AG09319 (cell line): Measurements from ENCODE around the gene SPTBN4.
"Not testable (repeated sequence)": the region's sequence is repeated elsewhere in the genome, so short reads cannot be mapped to it uniquely, and the experiment has no call there.

Experiments used
- DNase-seq: peaks from one replicate; pipeline ENCODE4 v3.0.0-alpha.2; 2010; ENCODE audit warnings: low read depth; ENCODE audit errors: extremely low read depth
- CTCF ChIP-seq: IDR thresholded peaks from 2 replicates; pipeline ENCODE4 v1.5.1; 2011; ENCODE audit warnings: low read depth, mild to moderate bottlenecking, inconsistent platforms, low read length, moderate library complexity

SPTBN4 gene

DNA sequence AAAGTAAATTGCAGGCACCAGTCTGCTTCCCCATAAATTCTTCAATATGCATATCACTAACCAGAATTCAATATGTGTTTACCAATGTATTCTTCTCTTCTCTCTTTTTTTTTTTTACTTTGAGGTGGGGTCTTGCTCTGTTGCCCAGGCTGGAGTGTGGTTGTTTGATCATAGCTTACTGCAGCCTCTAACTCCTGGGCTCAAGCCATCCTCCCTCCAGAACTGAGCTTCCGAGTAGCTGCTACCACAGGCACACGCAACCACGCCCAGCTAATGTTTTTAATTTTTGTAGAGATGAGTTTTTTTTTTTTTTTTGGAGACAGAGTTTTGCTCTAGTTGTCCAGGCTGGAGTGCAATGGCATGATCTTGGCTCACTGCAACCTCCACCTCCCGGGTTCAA is 151.2 kb downstream of the SPTBN4 start:
- no peak for DNase-seq

GRCh38 chr19:40619333-40620160 is 152.7 kb downstream of the SPTBN4 start:
- no peak for TF ChIP-seq CTCF
- no peak for DNase-seq

More for the DNA sequence above, 151.2 kb downstream of the SPTBN4 start:
- TF ChIP-seq CTCF: no peak

GRCh38 chr19:40620161-40620485 is 153.3 kb downstream of the SPTBN4 start:
- DNase-seq: no peak
- TF ChIP-seq CTCF: no peak

DNA sequence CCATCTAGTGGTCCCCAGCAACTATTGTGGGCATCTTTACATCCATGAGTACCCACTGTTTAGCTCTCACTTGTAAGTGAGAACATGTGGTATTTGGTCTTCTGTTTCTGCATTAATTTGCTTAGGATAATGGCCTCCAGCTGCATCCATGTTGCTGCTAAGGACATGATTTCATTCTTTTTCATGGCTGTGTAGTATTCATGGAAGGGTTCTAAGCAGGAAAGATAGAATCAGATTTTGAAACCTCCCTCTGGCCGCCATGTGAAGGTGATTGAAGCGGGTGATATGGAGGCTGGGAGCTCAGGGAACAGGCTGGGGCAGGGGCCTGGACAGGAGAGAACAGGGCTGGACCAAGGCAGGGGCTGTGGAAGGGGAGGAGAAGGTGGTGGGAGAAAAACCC is 154.5 kb downstream of the SPTBN4 start:
- no peak for TF ChIP-seq CTCF
- DNase-seq: no peak

GRCh38 chr19:40621966-40622772 is 155.4 kb downstream of the SPTBN4 start:
- DNase-seq: no peak
- no peak for TF ChIP-seq CTCF

DNA sequence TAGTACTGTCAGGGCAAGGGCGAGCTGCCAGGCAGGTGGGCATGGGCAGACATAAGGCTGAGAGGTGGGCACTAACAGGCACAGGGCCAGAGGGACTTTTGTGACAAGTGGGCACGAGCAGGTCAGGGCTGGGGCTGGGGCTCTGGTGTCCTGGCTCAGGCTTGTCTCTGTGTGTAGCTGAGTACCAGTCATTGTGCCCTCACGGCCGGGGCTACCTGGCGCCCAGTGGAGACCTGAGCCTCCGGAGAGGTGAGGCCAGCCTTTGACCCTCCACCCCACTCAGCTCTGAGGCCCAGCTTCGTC is 155.9 kb downstream of the SPTBN4 start:
- TF ChIP-seq CTCF: no peak
- no peak for DNase-seq

- no peak for TF ChIP-seq CTCF
- no peak for DNase-seq
Observed at GRCh38 chr19:40623403-40624251, 156.8 kb downstream of the SPTBN4 start.

DNA sequence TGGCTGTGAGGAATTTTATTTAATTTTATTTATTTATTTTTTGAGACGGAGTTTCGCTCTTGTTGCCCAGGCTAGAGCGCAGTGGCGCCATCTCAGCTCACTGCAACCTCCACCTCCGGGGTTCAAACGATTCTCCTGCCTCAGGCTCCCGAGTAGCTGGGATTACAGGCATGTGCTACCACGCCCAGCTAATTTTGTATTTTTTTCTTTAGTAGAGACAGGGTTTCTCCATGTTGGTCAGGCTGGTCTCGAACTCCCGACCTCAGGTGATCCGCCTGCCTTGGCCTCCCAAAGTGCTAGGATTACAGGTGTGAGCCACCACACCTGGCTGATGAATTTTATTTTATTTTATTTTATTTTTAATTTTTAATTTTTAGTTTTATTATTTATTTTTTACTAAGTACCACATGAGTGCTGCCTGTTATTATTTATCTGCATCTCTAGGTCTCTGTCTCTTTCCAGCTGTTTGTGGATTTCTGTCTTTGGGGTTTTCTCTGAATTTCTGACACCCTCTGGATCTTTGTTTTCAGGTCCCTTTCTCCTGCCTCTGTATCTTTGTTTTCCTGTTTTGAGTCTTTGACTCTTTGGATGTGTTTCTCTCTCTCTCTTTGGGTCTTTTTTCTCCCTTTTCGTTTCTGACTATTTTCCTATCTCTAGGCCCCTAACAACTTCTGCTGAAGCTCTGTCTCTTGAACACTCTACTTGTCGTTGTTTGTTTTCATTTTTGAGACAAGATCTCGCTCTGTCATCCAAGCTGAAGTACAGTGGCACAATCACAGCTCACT is 157.8 kb downstream of the SPTBN4 start:
- DNase-seq: not testable (repeated sequence)
